ENCODE results near the gene ABCC11. TPM values are rescaled to one million over a fixed set of nuclear protein-coding genes. Genes with fewer than 3 reads are reported as not detected.
A peak's percentile ranks its signal among the peaks of the same experiment; 100 is the strongest.

Gene ABCC11
- polyA plus RNA-seq, 2 of the 4 experiments (the other 2 are of a cell fraction), result 0.19 to 0.21 TPM

- 100% methylated on average over 2 of the region's 2 CpGs for WGBS (ENCODE audit: missing lambda C conversion rate)
- ChIA-PET POLR2A (no interaction called here), CTCF (interaction anchor here (1.3 to 2.3 kb wide), 3 partner anchors 17 to 41 kb away, joined by 3 to 7 read pairs (median 4); no protein-coding TSS in a partner anchor)
- H3K27ac ChIP-seq, result peak overlapping the region; percentile 29 to 67; a peak in 4 of 6 replicates
- H3K4me2 ChIP-seq, result no peak overlapping the region
- FAIRE-seq (no peak), ATAC-seq (no peak), DNase-seq (ENCODE audit: low read depth in 1 of 2, low spot score in 1 of 2) (no peak)
- no peaks in the 10 kb centered on the region for H3K9me3 ChIP-seq
- TF ChIP-seq, protein P1, sequence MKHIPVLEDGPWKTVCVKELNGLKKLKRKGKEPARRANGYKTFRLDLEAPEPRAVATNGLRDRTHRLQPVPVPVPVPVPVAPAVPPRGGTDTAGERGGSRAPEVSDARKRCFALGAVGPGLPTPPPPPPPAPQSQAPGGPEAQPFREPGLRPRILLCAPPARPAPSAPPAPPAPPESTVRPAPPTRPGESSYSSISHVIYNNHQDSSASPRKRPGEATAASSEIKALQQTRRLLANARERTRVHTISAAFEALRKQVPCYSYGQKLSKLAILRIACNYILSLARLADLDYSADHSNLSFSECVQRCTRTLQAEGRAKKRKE (CRISPR knock-in tag; IDR thresholded peaks at IDR 0.05; ENCODE audit: low read depth), result no peak
- TF ChIP-seq RAD21 (conservative IDR thresholded peaks at IDR 0.05 in 1 of 2, IDR thresholded peaks at IDR 0.05 in 1 of 2) (no peak), ZFP36 (IDR thresholded peaks at IDR 0.05; ENCODE audit: borderline replicate concordance, partially characterized antibody) (no peak), CBX2 (IDR thresholded peaks at IDR 0.05; ENCODE audit: borderline replicate concordance, low read depth) (no peak), POLR2A (IDR thresholded peaks at IDR 0.05; ENCODE audit: low read length) (no peak), KDM1A (IDR thresholded peaks at IDR 0.05; ENCODE audit: low read depth) (no peak)
- peaks cover 24% of the 10 kb centered on the region for H3K4me1 ChIP-seq
- H3K4me3 ChIP-seq, result no peak overlapping the region
These were observed 128.5 kb downstream of the ABCC11 start for GRCh38 chr16:48118841-48119240.

GRCh38 chr16:48117217-48118105 lies 129.9 kb downstream of the ABCC11 start:
- TF ChIP-seq RAD21 (conservative IDR thresholded peaks at IDR 0.05 in 1 of 2, IDR thresholded peaks at IDR 0.05 in 1 of 2) (peak; percentile 69 to 72), HOXB13 (CRISPR knock-in tag; IDR thresholded peaks at IDR 0.05; ENCODE audit: low read depth) (no peak), POLR2AphosphoS2 (conservative IDR thresholded peaks at IDR 0.05; ENCODE audit: low read length) (no peak), EHMT2 (IDR thresholded peaks at IDR 0.05; ENCODE audit: low read depth) (no peak), CTCF (IDR thresholded peaks at IDR 0.05) (peak; percentile 76), ESRRA (IDR thresholded peaks at IDR 0.05; ENCODE audit: borderline replicate concordance, low read length) (peak; percentile 61; the same call in 1 of the 2 replicates), SMC3 (IDR thresholded peaks at IDR 0.05) (peak; percentile 73), EP300 (IDR thresholded peaks at IDR 0.05) (no peak), BHLHE40 (IDR thresholded peaks at IDR 0.05; ENCODE audit: low read depth, low read length) (no peak), CEBPB (IDR thresholded peaks at IDR 0.05) (no peak)
- 72% methylated on average over 20 of the region's 22 CpGs for WGBS (ENCODE audit: missing lambda C conversion rate)
- POLR2A ChIA-PET, result no interaction called here
- Histone ChIP-seq H3K9me3 (no peaks in the 10 kb centered on the region), H3K4me1 (peaks cover 11% of the 10 kb centered on the region), H3K27ac (peak overlapping the region; percentile 50 to 67; a peak in 5 of 6 replicates), H3K4me2 (no peak overlapping the region), H3K4me3 (no peak overlapping the region)
- FAIRE-seq (no peak), ATAC-seq (peak; percentile 78 to 96), DNase-seq (ENCODE audit: low read depth in 1 of 2, low spot score in 1 of 2) (peak; percentile 75 to 81)
- CTCF ChIA-PET, result interaction anchor here (0.6 to 2.8 kb wide), 24 partner anchors 8 to 1089 kb away, joined by 3 to 7 read pairs (median 4); no protein-coding TSS in a partner anchor

Other genes with a start within 250 kb of the ABCC11 start
- gene ABCC12, start 91.5 kb downstream of the ABCC11 start, polyA plus RNA-seq (2011; rRNA removed), result 0.23 and 0.24 TPM in 2 replicates
- 0.13 TPM in 1 of 3 replicates, not detected in the others for gene ABCC12, start 91.5 kb downstream of the ABCC11 start, polyA plus RNA-seq (2017; fragmentation: RNase III; extraction: RNeasy Plus Mini Kit Qiagen cat#74134 plus additional on column Dnase treatment)
- gene LONP2, start 3.2 kb downstream of the ABCC11 start, polyA plus RNA-seq (2011; rRNA removed), result 51.3 and 53.6 TPM in 2 replicates
- gene LONP2, start 3.2 kb downstream of the ABCC11 start, polyA plus RNA-seq (2017; fragmentation: RNase III; extraction: RNeasy Plus Mini Kit Qiagen cat#74134 plus additional on column Dnase treatment), result 27.8 to 29.7 TPM (median 29.1 TPM) in 3 replicates
- 28.5 and 30.0 TPM in 2 replicates for gene SIAH1, start 137.9 kb upstream of the ABCC11 start, polyA plus RNA-seq (2011; rRNA removed)
- gene SIAH1, start 137.9 kb upstream of the ABCC11 start, polyA plus RNA-seq (2017; fragmentation: RNase III; extraction: RNeasy Plus Mini Kit Qiagen cat#74134 plus additional on column Dnase treatment), result 12.0 to 13.6 TPM (median 13.3 TPM) in 3 replicates